HepG2 (cell line): ENCODE data around the gene VPS37B. TPM values are rescaled to one million over a fixed set of nuclear protein-coding genes. Genes with fewer than 3 reads are reported as not detected.

Source experiments
- ATAC-seq: fragments of 200-7000 bp; cut with Tn5 transposase; 3 replicates; pipeline ENCODE4 v1.9.1; 2020; ENCODE audit warnings: mild to moderate bottlenecking, moderate library complexity
- BruUV-seq: library from RNA; stranded (reverse); fragments of 400-500 nt; replicated peaks from 2 replicates; lab custom pipeline; 2021; lab: Mats Ljungman, UMichigan
- CTCF ChIA-PET: fragments of 300-600 bp; formaldehyde crosslinking; extraction: SDS; loops from one replicate; lab custom pipeline; 2021; ENCODE audit warnings: low total read pairs, inconsistent platforms, low intra/inter-chr PET ratio; lab: Yijun Ruan, JAX
- POLR2A ChIA-PET: fragments of 350-600 bp; sonication (Branson Sonifier 250); formaldehyde crosslinking; loops from one replicate; lab custom pipeline; 2020; ENCODE audit warnings: antibody characterized with exemption, inconsistent platforms; lab: Yijun Ruan, JAX
- DNase-seq: peaks from one replicate; pipeline ENCODE4 v3.0.0-alpha.2; 2015; ENCODE audit warnings: low spot score
- FAIRE-seq: peaks from 3 replicates; lab custom pipeline; 2011; peaks lifted over from hg19 to GRCh38; lab: Jason Lieb, UNC
- H2AFZ ChIP-seq: one replicate; pipeline ENCODE4 v1.6.1; 2011; ENCODE audit warnings: low read length, inconsistent platforms
- H3K27ac ChIP-seq: fragments of 300-600 bp; 3 replicates; pipeline ENCODE4 v1.8.0; 2011; ENCODE audit warnings: mixed run types, mild to moderate bottlenecking, mixed read lengths, low read length, inconsistent platforms; ENCODE audit not compliant: insufficient read depth; ENCODE audit errors: extremely low read length
- H3K27me3 ChIP-seq, 2 experiments: fragments of 200-600 bp in 1 of 2; 2 replicates in 1 of 2; 3 replicates in 1 of 2; pipeline versions ENCODE4 v1.6.0 to v1.8.0; 2011; ENCODE audit warnings: low read length in 2 of 2, mild to moderate bottlenecking in 2 of 2, moderate library complexity in 2 of 2, inconsistent platforms in 1 of 2; ENCODE audit not compliant: insufficient read depth in 2 of 2, control insufficient read depth in 1 of 2
- H3K36me3 ChIP-seq, 2 experiments: fragments of 200-600 bp in 1 of 2; replicated peaks in 1 of 2; 2 replicates in 1 of 2; 3 replicates in 1 of 2; pipeline versions ENCODE4 v1.5.1 to v1.8.0; 2011; ENCODE audit warnings: low read length in 2 of 2, inconsistent platforms in 1 of 2; ENCODE audit not compliant: insufficient read depth in 2 of 2, control insufficient read depth in 1 of 2
- H3K4me1 ChIP-seq: 2 replicates; pipeline ENCODE4 v1.5.1; 2012; ENCODE audit warnings: low read length, inconsistent platforms; ENCODE audit not compliant: insufficient read depth
- H3K4me2 ChIP-seq: 2 replicates; pipeline ENCODE4 v1.6.0; 2011; ENCODE audit warnings: low read depth, low read length, inconsistent platforms
- H3K4me3 ChIP-seq, 3 experiments: fragments of 200-600 bp in 1 of 3; sonication (generic), shearing (Covaris generic) in 1 of 3; replicated peaks in 1 of 3; 2 replicates each; pipeline ENCODE4 v1.5.1; 2011 to 2016; ENCODE audit warnings: low read length in 3 of 3, inconsistent platforms in 2 of 3, low read depth in 2 of 3, mild to moderate bottlenecking in 2 of 3, control low read depth in 1 of 3, mixed read lengths in 1 of 3; ENCODE audit not compliant: insufficient read depth in 1 of 3
- H3K79me2 ChIP-seq: one replicate; pipeline ENCODE4 v1.6.1; 2011; ENCODE audit warnings: low read length, inconsistent platforms; ENCODE audit not compliant: insufficient read depth
- H3K9ac ChIP-seq: 2 replicates; pipeline ENCODE4 v1.6.0; 2011; ENCODE audit warnings: mild to moderate bottlenecking, low read depth, low read length, inconsistent platforms; ENCODE audit not compliant: insufficient read depth
- H3K9me3 ChIP-seq: 2 replicates; pipeline ENCODE4 v1.5.1; 2012; ENCODE audit warnings: mild to moderate bottlenecking, low read length
- H4K20me1 ChIP-seq: 2 replicates; pipeline ENCODE4 v1.6.0; 2011; ENCODE audit warnings: inconsistent platforms, mild to moderate bottlenecking, low read length, moderate library complexity; ENCODE audit not compliant: insufficient read depth
- CREM ChIP-seq, 2 experiments: sonication (generic) in 1 of 2; formaldehyde crosslinking in 1 of 2; IDR thresholded peaks; 2 replicates each; pipeline versions ENCODE4 v1.4.0 to v1.6.1; 2016 to 2020; ENCODE audit warnings: antibody characterized with exemption in 1 of 2, mild to moderate bottlenecking in 1 of 2, missing genetic modification reagents in 1 of 2
- NR2F1 ChIP-seq, 2 experiments: fragments of 450-650 bp in 1 of 2; formaldehyde crosslinking in 1 of 2; IDR thresholded peaks; 2 replicates each; pipeline versions ENCODE4 v1.5.0 to v1.6.1; 2016 to 2020; ENCODE audit warnings: mild to moderate bottlenecking in 1 of 2, missing compliant biosample characterization in 1 of 2, missing genetic modification reagents in 1 of 2, moderate library complexity in 1 of 2
- PRPF4 ChIP-seq: fragments of 200-400 bp; formaldehyde crosslinking; IDR thresholded peaks from 2 replicates; pipeline ENCODE4 v1.6.1; 2016; ENCODE audit warnings: low read length, low read depth; ENCODE audit not compliant: poor library complexity, severe bottlenecking
- REL ChIP-seq: sonication (generic); formaldehyde crosslinking; conservative IDR thresholded peaks from 2 replicates; pipeline ENCODE4 v1.8.0; 2022; ENCODE audit warnings: mild to moderate bottlenecking, missing genetic modification reagents, moderate library complexity
- SP1 ChIP-seq, 2 experiments: fragments of 450-650 bp in 1 of 2; sonication (generic) in 1 of 2; formaldehyde crosslinking in 1 of 2; IDR thresholded peaks; 2 replicates each; pipeline versions ENCODE4 v1.4.0 to v1.6.1; 2016 to 2020; ENCODE audit warnings: missing genetic modification reagents in 1 of 2
- WGBS: methylation state at CpG from one replicate; pipeline ENCODE4 v1.1.6; 2017; ENCODE audit warnings: low lambda C conversion rate; 5-methylcytosine and 5-hydroxymethylcytosine counted together
- in situ Hi-C: cut with HindIII; loops from 2 replicates; pipeline ENCODE4 v1.10.0; 2017; ENCODE audit warnings: low pct_unique_long_range_greater_than_20kb; ENCODE audit not compliant: extremely low pct_ligation_motif_present
- intact Hi-C: fragments of 100-400 bp; cut with micrococcal nuclease; formaldehyde crosslinking; loops from one replicate; pipeline ENCODE4 v1.10.0; 2022; ENCODE audit not compliant: unreplicated experiment
- polyA plus RNA-seq, 8 experiments: library from polyadenylated mRNA; depleted of rRNA in 3 of 8; stranded (reverse) in 7 of 8; unstranded in 1 of 8; fragments of >200 nt; fragmentation: Illumina TruSeq in 4 of 8; extraction: Trizol in 4 of 8; gene quantifications; 2 replicates each; pipeline versions ENCODE4 v1.2.1 to v1.2.3, GENCODE V29; 2011 to 2016; ENCODE audit warnings: low read depth in 4 of 8, missing spikeins in 1 of 8, mixed read lengths in 1 of 8; ENCODE audit not compliant: insufficient read depth in 1 of 8
- total RNA-seq, 5 experiments: library from RNA; depleted of rRNA; stranded (reverse); fragments of >200 nt; fragmentation: Illumina TruSeq; extraction: Trizol; gene quantifications; 2 replicates each; pipeline ENCODE4 v1.2.3, GENCODE V29; 2016; ENCODE audit warnings: low read depth in 1 of 5
- TF ChIP-seq, protein P1 (sequence below): sonication (generic); formaldehyde crosslinking; IDR thresholded peaks from 2 replicates; pipeline ENCODE4 v1.4.0; 2020; ENCODE audit warnings: missing genetic modification reagents

Gene VPS37B
- total and polyA plus RNA-seq, 2 of the 13 experiments (the other 11 are each of a cell fraction or from before 2014, with no cell fraction given), result 4.6 to 5.3 TPM

DNA sequence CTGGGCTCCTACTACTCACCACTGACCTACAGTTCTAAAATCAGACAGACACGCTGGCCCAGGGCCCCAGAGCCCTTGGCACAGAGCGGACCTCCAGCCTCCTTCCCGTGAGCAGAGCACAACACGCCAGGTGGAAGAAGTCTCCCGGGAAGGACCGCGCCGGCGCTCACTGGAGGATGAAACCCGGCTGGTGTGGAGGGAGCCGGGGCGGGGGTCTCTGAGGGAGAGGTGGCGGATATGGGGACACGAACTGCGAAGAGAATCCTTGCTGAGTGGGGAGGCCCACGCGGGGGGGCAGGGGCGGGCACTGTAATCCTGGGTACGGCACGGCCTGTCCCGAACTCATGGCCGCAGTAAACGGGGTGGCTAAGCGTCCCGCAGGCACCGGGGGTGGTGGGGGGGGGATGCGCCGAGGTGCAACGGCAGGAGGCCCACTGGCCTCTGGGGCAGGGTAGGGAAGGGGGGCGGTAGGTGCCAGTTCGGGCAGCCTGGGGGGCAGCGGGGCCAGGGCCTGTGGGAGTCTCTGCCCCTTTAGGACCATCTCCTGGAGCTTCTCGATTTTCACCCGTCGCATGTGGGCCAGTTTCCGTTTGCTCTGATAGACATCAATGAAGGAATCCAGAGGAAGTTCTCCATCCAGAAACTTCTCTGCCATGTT, 28.8 kb downstream of the VPS37B start:
- intact Hi-C loops, result no loop called here
- peak overlapping the region; percentile 82 for H3K27ac ChIP-seq
- BruUV-seq, result no TSS peak

More for the DNA sequence above, 28.8 kb downstream of the VPS37B start:
- FAIRE-seq, result no peak
- POLR2A ChIA-PET, result interaction anchor here (1.0 to 1.1 kb wide), 2 partner anchors 25 to 99 kb away, joined by 3 read pairs; no protein-coding TSS in a partner anchor
- Histone ChIP-seq H3K9me3 (no peaks in the 10 kb centered on the region), H4K20me1 (no peaks in the 10 kb centered on the region), H3K4me2 (peak overlapping the region; percentile 66), H3K36me3 (peaks cover 1 to 9% of the 10 kb centered on the region in 2 experiments; a peak in 3 of 5 replicates), H3K4me1 (peaks cover 56% of the 10 kb centered on the region), H3K9ac (peak overlapping the region; percentile 36; the same call in 1 of the 2 replicates), H3K4me3 (0 out of 6 replicates have a peak overlapping the region, but pooled peaks of 1 of the 3 experiments have one; percentile 49), H3K79me2 (no peaks in the 10 kb centered on the region), H3K27me3 (no peaks in the 10 kb centered on the region), H2AFZ (no peak overlapping the region)
- ATAC-seq, result no peak
- in situ Hi-C loops, result loop anchor here (5.0 to 25.0 kb wide), 2 partner anchors 80 to 370 kb away; partner anchors contain the start of genes MPHOSPH9 and MTRFR
- no peak for DNase-seq
- TF ChIP-seq PRPF4, result peak; percentile 40
- no peak for TF ChIP-seq CREM (IDR thresholded peaks at IDR 0.05)
- TF ChIP-seq CREM (CRISPR knock-in tag; IDR thresholded peaks at IDR 0.05), result no peak
- no peak for TF ChIP-seq NR2F1 (CRISPR knock-in tag; IDR thresholded peaks at IDR 0.05)
- no peak for TF ChIP-seq REL (CRISPR knock-in tag)
- no peak for TF ChIP-seq SP1 (IDR thresholded peaks at IDR 0.05)
- no peak for TF ChIP-seq SP1 (CRISPR knock-in tag; IDR thresholded peaks at IDR 0.05)
- TF ChIP-seq, protein P1, sequence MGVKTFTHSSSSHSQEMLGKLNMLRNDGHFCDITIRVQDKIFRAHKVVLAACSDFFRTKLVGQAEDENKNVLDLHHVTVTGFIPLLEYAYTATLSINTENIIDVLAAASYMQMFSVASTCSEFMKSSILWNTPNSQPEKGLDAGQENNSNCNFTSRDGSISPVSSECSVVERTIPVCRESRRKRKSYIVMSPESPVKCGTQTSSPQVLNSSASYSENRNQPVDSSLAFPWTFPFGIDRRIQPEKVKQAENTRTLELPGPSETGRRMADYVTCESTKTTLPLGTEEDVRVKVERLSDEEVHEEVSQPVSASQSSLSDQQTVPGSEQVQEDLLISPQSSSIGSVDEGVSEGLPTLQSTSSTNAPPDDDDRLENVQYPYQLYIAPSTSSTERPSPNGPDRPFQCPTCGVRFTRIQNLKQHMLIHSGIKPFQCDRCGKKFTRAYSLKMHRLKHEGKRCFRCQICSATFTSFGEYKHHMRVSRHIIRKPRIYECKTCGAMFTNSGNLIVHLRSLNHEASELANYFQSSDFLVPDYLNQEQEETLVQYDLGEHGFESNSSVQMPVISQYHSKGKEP (CRISPR knock-in tag), result no peak
- CTCF ChIA-PET, result interaction anchor here (1.1 to 2.7 kb wide), 2 partner anchors 73 to 85 kb away, joined by 3 to 14 read pairs; no protein-coding TSS in a partner anchor
- 93% methylated on average over 21 of the region's 36 CpGs for WGBS
